Brain microvascular endothelial cell (primary cell): ENCODE results near the gene MRPS14.

Experiments
- DNase-seq: peaks from one replicate; pipeline ENCODE4 v3.0.0-alpha.2; 2020
- H3K27ac ChIP-seq: fragments of 250-450 bp; sonication (Bioruptor Pico); 2 replicates; pipeline ENCODE4 v1.5.1; 2020; ENCODE audit warnings: mild to moderate bottlenecking, moderate library complexity
- H3K27me3 ChIP-seq: fragments of 250-450 bp; sonication (Bioruptor Pico); replicated peaks from 2 replicates; pipeline ENCODE4 v1.5.1; 2020; ENCODE audit warnings: mild to moderate bottlenecking
- H3K36me3 ChIP-seq: fragments of 250-450 bp; sonication (Bioruptor Pico); replicated peaks from 2 replicates; pipeline ENCODE4 v1.5.1; 2020; ENCODE audit warnings: mild to moderate bottlenecking
- H3K4me3 ChIP-seq: 2 replicates; pipeline ENCODE4 v1.5.1; 2011; ENCODE audit warnings: low read depth, mild to moderate bottlenecking, control low read depth, low read length, moderate library complexity
- in situ Hi-C: cut with HindIII; loops from 2 replicates; pipeline ENCODE4 v1.10.0; 2017; ENCODE audit warnings: low sequenced_read_pairs, low pct_ligation_motif_present
- TF ChIP-seq, protein P1 (sequence below): IDR thresholded peaks from 2 replicates; pipeline ENCODE4 v1.5.1; 2011; ENCODE audit warnings: low read depth, mild to moderate bottlenecking, moderate library complexity, low read length, control low read depth, inconsistent platforms; ENCODE audit errors: missing control alignments

Gene MRPS14

DNA sequence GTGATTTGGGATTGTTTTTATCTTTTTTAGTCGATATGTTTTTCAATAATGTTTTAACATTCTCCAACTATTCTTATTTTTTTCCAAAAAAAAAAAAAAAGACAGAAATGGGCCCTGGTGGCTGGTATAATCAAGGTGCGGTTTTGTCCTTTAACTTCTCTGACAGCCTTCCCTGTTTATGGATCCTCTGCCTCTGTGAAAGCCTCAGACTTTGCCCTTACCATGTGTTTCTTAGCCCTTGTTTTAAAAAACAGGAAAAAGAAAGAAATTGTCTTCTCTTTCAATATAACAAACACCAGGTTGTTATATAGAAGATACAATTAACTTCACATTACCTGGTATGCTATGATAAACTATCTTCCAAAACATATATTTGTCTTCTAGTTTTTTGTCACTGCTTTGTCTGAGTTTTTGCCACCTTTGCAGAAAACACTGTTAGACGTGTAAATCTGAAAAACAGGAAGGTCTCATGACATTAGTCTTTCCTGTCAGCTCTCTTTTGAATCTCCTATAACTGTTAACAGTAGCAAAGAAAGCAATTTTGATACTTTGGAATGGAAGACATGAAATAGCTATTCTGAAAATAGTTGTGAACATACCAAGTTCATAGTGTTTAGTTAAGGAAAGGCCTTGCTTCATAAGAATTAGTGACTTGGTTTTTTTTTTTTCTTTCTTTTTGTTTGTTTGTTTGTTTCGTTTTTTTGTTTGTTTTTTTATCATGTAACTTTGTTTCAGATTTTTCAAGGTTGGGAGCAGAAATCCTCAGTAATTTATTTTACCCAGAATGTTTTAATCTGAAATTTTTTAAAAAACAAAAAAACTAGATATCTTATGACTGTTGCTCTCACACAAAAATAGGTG, 55.1 kb downstream of the MRPS14 start:
- DNase-seq: no peak
- Histone ChIP-seq H3K36me3 (no peaks in the 10 kb centered on the region), H3K27me3 (peaks cover 4% of the 10 kb centered on the region), H3K4me3 (no peak overlapping the region), H3K27ac (peak overlapping the region; percentile 25)
- TF ChIP-seq, protein P1, sequence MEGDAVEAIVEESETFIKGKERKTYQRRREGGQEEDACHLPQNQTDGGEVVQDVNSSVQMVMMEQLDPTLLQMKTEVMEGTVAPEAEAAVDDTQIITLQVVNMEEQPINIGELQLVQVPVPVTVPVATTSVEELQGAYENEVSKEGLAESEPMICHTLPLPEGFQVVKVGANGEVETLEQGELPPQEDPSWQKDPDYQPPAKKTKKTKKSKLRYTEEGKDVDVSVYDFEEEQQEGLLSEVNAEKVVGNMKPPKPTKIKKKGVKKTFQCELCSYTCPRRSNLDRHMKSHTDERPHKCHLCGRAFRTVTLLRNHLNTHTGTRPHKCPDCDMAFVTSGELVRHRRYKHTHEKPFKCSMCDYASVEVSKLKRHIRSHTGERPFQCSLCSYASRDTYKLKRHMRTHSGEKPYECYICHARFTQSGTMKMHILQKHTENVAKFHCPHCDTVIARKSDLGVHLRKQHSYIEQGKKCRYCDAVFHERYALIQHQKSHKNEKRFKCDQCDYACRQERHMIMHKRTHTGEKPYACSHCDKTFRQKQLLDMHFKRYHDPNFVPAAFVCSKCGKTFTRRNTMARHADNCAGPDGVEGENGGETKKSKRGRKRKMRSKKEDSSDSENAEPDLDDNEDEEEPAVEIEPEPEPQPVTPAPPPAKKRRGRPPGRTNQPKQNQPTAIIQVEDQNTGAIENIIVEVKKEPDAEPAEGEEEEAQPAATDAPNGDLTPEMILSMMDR: no peak
- in situ Hi-C loops: loop anchor here (25.0 kb wide), 1 partner anchor 181 kb away; no protein-coding TSS in a partner anchor

DNA sequence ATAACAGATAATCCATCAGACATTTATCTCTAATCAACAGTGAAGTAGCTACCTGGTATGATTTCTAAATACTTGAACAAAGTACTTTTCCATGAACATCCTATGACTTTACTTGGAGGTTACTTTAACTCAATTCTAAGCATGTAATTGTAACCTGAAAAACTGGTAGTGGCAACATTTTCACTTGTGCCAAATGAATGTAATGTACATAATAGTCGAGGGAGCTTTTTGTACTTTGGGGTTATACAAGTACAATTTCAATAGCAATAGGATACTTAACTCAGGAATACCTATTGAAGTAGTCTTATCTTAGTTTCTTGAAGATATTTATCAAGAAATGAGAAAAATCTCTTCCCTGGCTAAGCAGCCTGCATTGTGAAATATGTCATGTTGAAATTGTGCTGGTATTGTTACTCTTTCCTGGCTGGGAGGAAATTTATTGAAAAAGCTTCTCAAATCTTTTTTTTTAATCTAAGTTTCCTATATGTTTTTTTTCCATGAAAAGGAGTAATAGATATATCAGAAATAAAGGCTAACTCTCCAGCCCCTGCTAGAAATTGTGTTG, 57.1 kb downstream of the MRPS14 start:
- H3K4me3 ChIP-seq: no peak overlapping the region
- TF ChIP-seq, protein P1: no peak
- in situ Hi-C loops: loop anchor here (25.0 kb wide), 1 partner anchor 179 kb away; no protein-coding TSS in a partner anchor

DNA sequence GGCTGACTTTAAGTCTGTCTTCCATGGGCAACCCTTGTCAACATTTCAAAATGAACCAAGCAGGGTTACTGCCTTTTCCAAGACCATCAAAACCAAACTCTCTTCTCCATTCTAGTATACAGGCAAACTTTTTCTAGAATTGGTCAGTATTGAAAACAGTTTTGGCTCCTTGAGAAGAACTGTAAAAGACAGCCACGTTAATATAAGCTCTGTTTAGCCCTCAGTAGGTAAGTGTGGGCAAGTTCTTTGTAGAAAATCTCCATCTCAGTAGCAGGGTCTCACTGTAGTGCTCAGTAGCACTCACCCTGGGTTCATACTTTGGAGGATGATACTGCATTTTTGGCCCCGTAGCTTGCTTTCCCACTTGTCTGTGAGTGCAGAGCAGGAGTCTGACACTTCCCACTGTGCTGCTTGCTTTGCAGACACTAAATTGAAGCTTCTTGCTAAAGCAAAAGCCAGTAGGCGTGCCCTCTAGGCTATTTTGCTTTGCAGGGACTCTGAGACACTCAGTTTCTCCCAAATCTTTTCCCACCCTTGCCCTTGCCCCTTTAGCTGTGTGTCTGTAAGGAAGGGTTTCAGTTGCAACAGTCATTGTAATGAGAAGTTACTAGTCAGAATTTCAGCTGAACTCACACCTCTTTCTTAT, 57.7 kb downstream of the MRPS14 start:
- no peak for DNase-seq
- in situ Hi-C loops: loop anchor here (25.0 kb wide), 1 partner anchor 178 kb away; no protein-coding TSS in a partner anchor
- Histone ChIP-seq H3K27ac (no peak overlapping the region), H3K4me3 (no peak overlapping the region), H3K27me3 (peaks cover 4% of the 10 kb centered on the region), H3K36me3 (no peaks in the 10 kb centered on the region)
- TF ChIP-seq, protein P1: no peak

More for the DNA sequence above, 57.1 kb downstream of the MRPS14 start:
- Histone ChIP-seq H3K36me3 (no peaks in the 10 kb centered on the region), H3K27ac (no peak overlapping the region), H3K27me3 (peaks cover 4% of the 10 kb centered on the region)
- DNase-seq: no peak

DNA sequence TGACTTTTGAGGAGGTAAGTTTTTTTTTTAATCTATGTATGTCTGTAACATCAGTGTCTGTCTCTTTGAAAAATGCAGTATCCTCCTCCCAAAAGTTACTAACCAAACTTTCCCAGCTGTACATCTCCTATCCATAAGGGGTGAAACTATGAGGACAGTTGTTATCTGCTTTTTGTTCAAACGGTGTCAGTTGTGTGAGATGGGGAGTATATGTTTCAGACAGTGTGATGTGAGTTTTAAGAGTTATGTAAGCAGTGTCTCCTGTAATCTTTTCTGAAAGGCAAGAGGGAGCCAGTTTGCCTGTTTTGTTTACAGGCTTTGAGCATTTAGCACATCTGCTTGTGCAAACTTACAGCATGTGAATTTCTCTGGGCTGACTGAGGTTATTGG, 58.3 kb downstream of the MRPS14 start:
- peaks cover 4% of the 10 kb centered on the region for H3K27me3 ChIP-seq
- no peak overlapping the region for H3K27ac ChIP-seq
- no peak for DNase-seq
- TF ChIP-seq, protein P1: no peak
- no peak overlapping the region for H3K4me3 ChIP-seq
- no peaks in the 10 kb centered on the region for H3K36me3 ChIP-seq
- in situ Hi-C loops: loop anchor here (25.0 kb wide), 1 partner anchor 178 kb away; no protein-coding TSS in a partner anchor

DNA sequence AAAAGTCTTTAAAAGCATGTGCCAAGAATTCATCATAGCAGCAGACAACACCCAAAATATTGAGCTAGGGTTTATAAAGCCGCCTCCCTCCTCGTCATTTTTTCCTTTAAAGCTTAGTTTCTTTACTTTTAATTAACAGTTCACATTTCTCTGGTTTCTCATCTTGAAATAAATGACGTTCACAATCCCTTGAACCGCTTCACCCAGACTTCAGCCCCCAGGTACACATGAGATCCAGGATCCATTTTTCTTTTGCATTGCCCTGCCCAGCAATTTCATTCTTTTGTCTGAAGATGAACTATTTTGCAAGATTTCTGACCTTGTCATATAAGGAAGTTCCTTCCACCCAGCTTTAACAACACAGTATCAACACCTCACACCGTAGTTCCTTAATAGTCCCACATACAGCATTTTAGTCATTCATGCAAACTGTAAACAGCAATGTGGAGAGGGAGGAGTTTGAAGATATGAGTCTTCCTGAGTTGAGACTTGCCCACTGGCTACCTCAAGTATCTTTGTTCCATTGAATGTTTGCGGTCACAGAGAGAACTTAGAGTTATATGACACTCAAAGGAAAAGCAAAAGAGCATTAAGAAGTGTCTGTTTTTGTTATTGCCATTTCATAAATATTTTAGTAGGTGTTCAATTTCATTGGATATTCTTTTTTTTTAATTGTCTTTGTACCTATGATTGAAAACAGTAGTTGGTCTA, 58.8 kb downstream of the MRPS14 start:
- Histone ChIP-seq H3K27me3 (peaks cover 4% of the 10 kb centered on the region), H3K36me3 (no peaks in the 10 kb centered on the region), H3K4me3 (no peak overlapping the region), H3K27ac (no peak overlapping the region)
- in situ Hi-C loops: loop anchor here (25.0 kb wide), 1 partner anchor 177 kb away; no protein-coding TSS in a partner anchor
- TF ChIP-seq, protein P1: no peak
- DNase-seq: no peak
